ENCODE data around the gene FAM117B. TPM values are rescaled to one million over a fixed set of nuclear protein-coding genes. Genes with fewer than 3 reads are reported as not detected.
A peak's percentile ranks its signal among the peaks of the same experiment; 100 is the strongest.
"Not testable (repeated sequence)": the region's sequence is repeated elsewhere in the genome, so short reads cannot be mapped to it uniquely, and the experiment has no call there.

Gene FAM117B
- total RNA-seq, 3 donors from 2014 or later (not counting 1 experiment from before 2014, with no cell fraction given) = 11.6 to 14.2 (median 13.1) TPM

- H3K36me3 ChIP-seq (ENCODE audit: control insufficient read depth, insufficient read depth, low read length) = peaks cover 12% of the 10 kb centered on the region
- TF ChIP-seq CTCF (IDR thresholded peaks at IDR 0.05) = no peak
- 100% methylated on average over 1 of the region's 2 CpGs for WGBS (ENCODE audit: insufficient coverage)
- DNase-seq = no peak
- H3K27ac ChIP-seq (ENCODE audit: low read length) = no peak overlapping the region
- Mint-ChIP-seq H3K27ac (no peak overlapping the region), H3K9me3 (no peaks in the 10 kb centered on the region), H3K36me3 (peaks cover 17% of the 10 kb centered on the region), H3K4me1 (no peaks in the 10 kb centered on the region), H3K27me3 (ENCODE audit: low read depth in 2 of 2) (no peaks in the 10 kb centered on the region), H3K4me3 (no peak overlapping the region)
- no peaks in the 10 kb centered on the region for H3K27me3 ChIP-seq (ENCODE audit: control insufficient read depth, insufficient read depth, low read length)
- intact Hi-C loops (cut with micrococcal nuclease) = no loop called here
- H3K9me3 ChIP-seq (ENCODE audit: control insufficient read depth, insufficient read depth, low read length) = no peaks in the 10 kb centered on the region
- ATAC-seq = no peak
- H3K4me3 ChIP-seq (ENCODE audit: low read length) = no peak overlapping the region
- H3K4me1 ChIP-seq (ENCODE audit: control insufficient read depth, insufficient read depth, low read length) = no peaks in the 10 kb centered on the region
Measured at GRCh38 chr2:202790676-202791075, 155.9 kb downstream of the FAM117B start.

GRCh38 chr2:202797944-202798343 lies 163.2 kb downstream of the FAM117B start:
- H3K27me3 ChIP-seq (ENCODE audit: control insufficient read depth, insufficient read depth, low read length) = no peaks in the 10 kb centered on the region
- Mint-ChIP-seq H3K9me3 (peaks cover 2 to 7% of the 10 kb centered on the region in 2 donors), H3K36me3 (peaks cover 11% of the 10 kb centered on the region), H3K27ac (no peak overlapping the region), H3K27me3 (ENCODE audit: low read depth in 2 of 2) (no peaks in the 10 kb centered on the region), H3K4me1 (no peaks in the 10 kb centered on the region), H3K4me3 (no peak overlapping the region)
- ATAC-seq (peak in 1 of 3 donors; percentile 30), DNase-seq (no peak)
- intact Hi-C loops (cut with micrococcal nuclease) = no loop called here
- H3K4me3 ChIP-seq (ENCODE audit: low read length) = no peak overlapping the region
- H3K27ac ChIP-seq (ENCODE audit: low read length) = no peak overlapping the region
- no peaks in the 10 kb centered on the region for H3K4me1 ChIP-seq (ENCODE audit: control insufficient read depth, insufficient read depth, low read length)
- H3K36me3 ChIP-seq (ENCODE audit: control insufficient read depth, insufficient read depth, low read length) = peaks cover 6% of the 10 kb centered on the region
- TF ChIP-seq CTCF (IDR thresholded peaks at IDR 0.05) = no peak
- no peaks in the 10 kb centered on the region for H3K9me3 ChIP-seq (ENCODE audit: control insufficient read depth, insufficient read depth, low read length)

- H3K4me3 ChIP-seq (ENCODE audit: low read length); H3K27me3 Mint-ChIP-seq (ENCODE audit: low read depth in 2 of 2); H3K27ac Mint-ChIP-seq; H3K4me3 Mint-ChIP-seq; H3K27ac ChIP-seq (ENCODE audit: low read length); H3K9me3 Mint-ChIP-seq; ATAC-seq; H3K4me1 Mint-ChIP-seq; H3K4me1 ChIP-seq (ENCODE audit: control insufficient read depth, insufficient read depth, low read length); H3K27me3 ChIP-seq (ENCODE audit: control insufficient read depth, insufficient read depth, low read length); H3K9me3 ChIP-seq (ENCODE audit: control insufficient read depth, insufficient read depth, low read length); DNase-seq; H3K36me3 ChIP-seq (ENCODE audit: control insufficient read depth, insufficient read depth, low read length); intact Hi-C loops (cut with micrococcal nuclease): not testable (repeated sequence)
- WGBS (ENCODE audit: insufficient coverage) = 95% methylated on average over 8 of the region's 9 CpGs
- H3K36me3 Mint-ChIP-seq = peaks cover 15% of the 10 kb centered on the region
Measured at GRCh38 chr2:202805911-202806310, 171.1 kb downstream of the FAM117B start.

GRCh38 chr2:202807431-202808138 lies 172.8 kb downstream of the FAM117B start:
- DNase-seq; H3K27ac Mint-ChIP-seq; H3K9me3 Mint-ChIP-seq; H3K27me3 ChIP-seq (ENCODE audit: control insufficient read depth, insufficient read depth, low read length); ATAC-seq; H3K27ac ChIP-seq (ENCODE audit: low read length); H3K9me3 ChIP-seq (ENCODE audit: control insufficient read depth, insufficient read depth, low read length); intact Hi-C loops (cut with micrococcal nuclease); H3K4me3 ChIP-seq (ENCODE audit: low read length); H3K36me3 ChIP-seq (ENCODE audit: control insufficient read depth, insufficient read depth, low read length); H3K4me1 Mint-ChIP-seq; H3K4me3 Mint-ChIP-seq; H3K27me3 Mint-ChIP-seq (ENCODE audit: low read depth in 2 of 2); H3K4me1 ChIP-seq (ENCODE audit: control insufficient read depth, insufficient read depth, low read length): not testable (repeated sequence)
- 96% methylated on average over 1 of the region's 1 CpG for WGBS (ENCODE audit: insufficient coverage)
- peaks cover 16% of the 10 kb centered on the region for H3K36me3 Mint-ChIP-seq

Measured in natural killer cell (primary cell).